ENCODE measurements around the gene LINC00237. TPM values are rescaled to one million over a fixed set of nuclear protein-coding genes. Genes with fewer than 3 reads are reported as not detected.

The LINC00237 gene
- total RNA-seq, 3 donors from 2014 or later (not counting 1 experiment from before 2014, with no cell fraction given) = not detected

DNA sequence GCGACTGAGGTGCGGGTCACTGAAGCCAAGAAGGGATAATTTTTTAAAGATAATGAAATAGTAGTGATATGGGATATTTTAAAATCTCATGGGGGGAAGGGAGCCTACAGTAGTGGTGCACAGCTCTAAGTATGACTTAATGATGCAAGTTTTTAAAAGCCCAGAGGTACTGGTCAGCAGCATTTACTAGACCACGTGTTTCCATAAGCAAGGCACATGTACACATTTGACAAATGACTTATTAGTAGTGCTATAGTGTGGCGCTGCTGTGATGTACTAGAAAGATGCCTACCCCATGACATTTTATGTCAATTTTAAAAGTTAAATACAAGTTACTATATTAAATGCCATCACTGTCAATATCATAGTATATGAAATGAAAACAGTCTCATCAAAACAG, 7.5 kb upstream of the LINC00237 start:
- Mint-ChIP-seq H3K36me3 (no peaks in the 10 kb centered on the region), H3K4me3 (no peak overlapping the region), H3K9me3 (no peaks in the 10 kb centered on the region), H3K27me3 (ENCODE audit: low read depth in 2 of 2) (peaks cover 47 to 92% of the 10 kb centered on the region in 2 donors), H3K27ac (no peak overlapping the region), H3K4me1 (no peaks in the 10 kb centered on the region)
- Histone ChIP-seq H3K4me1 (ENCODE audit: control insufficient read depth, insufficient read depth, low read length) (no peaks in the 10 kb centered on the region), H3K36me3 (ENCODE audit: control insufficient read depth, insufficient read depth, low read length) (no peaks in the 10 kb centered on the region), H3K27ac (ENCODE audit: low read length) (no peak overlapping the region), H3K9me3 (ENCODE audit: control insufficient read depth, insufficient read depth, low read length) (no peaks in the 10 kb centered on the region), H3K4me3 (ENCODE audit: low read length) (no peak overlapping the region), H3K27me3 (ENCODE audit: control insufficient read depth, insufficient read depth, low read length) (peaks cover 11% of the 10 kb centered on the region)
- DNase-seq (no peak), ATAC-seq (no peak)
- 85% methylated on average over 3 of the region's 4 CpGs for WGBS (ENCODE audit: insufficient coverage)
- intact Hi-C loops (cut with micrococcal nuclease) = no loop called here
- TF ChIP-seq, protein P1, sequence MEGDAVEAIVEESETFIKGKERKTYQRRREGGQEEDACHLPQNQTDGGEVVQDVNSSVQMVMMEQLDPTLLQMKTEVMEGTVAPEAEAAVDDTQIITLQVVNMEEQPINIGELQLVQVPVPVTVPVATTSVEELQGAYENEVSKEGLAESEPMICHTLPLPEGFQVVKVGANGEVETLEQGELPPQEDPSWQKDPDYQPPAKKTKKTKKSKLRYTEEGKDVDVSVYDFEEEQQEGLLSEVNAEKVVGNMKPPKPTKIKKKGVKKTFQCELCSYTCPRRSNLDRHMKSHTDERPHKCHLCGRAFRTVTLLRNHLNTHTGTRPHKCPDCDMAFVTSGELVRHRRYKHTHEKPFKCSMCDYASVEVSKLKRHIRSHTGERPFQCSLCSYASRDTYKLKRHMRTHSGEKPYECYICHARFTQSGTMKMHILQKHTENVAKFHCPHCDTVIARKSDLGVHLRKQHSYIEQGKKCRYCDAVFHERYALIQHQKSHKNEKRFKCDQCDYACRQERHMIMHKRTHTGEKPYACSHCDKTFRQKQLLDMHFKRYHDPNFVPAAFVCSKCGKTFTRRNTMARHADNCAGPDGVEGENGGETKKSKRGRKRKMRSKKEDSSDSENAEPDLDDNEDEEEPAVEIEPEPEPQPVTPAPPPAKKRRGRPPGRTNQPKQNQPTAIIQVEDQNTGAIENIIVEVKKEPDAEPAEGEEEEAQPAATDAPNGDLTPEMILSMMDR (IDR thresholded peaks at IDR 0.05) = no peak

DNA sequence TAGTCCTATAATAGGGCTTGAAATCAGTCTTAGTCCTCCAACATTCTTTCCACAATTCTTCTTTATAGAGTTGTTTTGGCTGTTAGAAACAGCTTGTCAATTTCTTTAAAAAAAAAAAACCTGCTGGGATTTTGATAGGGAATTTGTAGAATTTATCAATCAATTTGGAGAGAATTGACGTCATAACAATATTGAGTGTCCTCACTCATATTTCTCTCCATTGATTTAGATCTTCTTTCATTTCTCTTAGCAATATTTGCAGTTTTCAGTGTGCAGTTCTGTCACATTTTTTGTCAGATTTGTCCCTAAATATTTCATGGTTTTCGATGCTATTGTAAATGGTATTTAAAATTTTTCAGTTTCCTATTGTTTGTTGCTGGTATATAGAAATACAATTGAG, 5.3 kb upstream of the LINC00237 start:
- no peak overlapping the region for H3K27ac Mint-ChIP-seq
- H3K27me3 Mint-ChIP-seq (ENCODE audit: low read depth in 2 of 2) = peaks cover 47 to 92% of the 10 kb centered on the region in 2 donors
- no peak overlapping the region for H3K4me3 Mint-ChIP-seq
- Histone ChIP-seq H3K9me3 (ENCODE audit: control insufficient read depth, insufficient read depth, low read length) (no peaks in the 10 kb centered on the region), H3K4me1 (ENCODE audit: control insufficient read depth, insufficient read depth, low read length) (no peaks in the 10 kb centered on the region), H3K36me3 (ENCODE audit: control insufficient read depth, insufficient read depth, low read length) (no peaks in the 10 kb centered on the region), H3K4me3 (ENCODE audit: low read length) (no peak overlapping the region), H3K27me3 (ENCODE audit: control insufficient read depth, insufficient read depth, low read length) (peaks cover 32% of the 10 kb centered on the region), H3K27ac (ENCODE audit: low read length) (no peak overlapping the region)
- WGBS (ENCODE audit: insufficient coverage) = 100% methylated on average over 1 of the region's 2 CpGs
- TF ChIP-seq, protein P1 (IDR thresholded peaks at IDR 0.05) = no peak
- ATAC-seq (no peak), DNase-seq (no peak)
- no peaks in the 10 kb centered on the region for H3K4me1 Mint-ChIP-seq
- intact Hi-C loops (cut with micrococcal nuclease) = no loop called here
- H3K36me3 Mint-ChIP-seq = no peaks in the 10 kb centered on the region
- H3K9me3 Mint-ChIP-seq = no peaks in the 10 kb centered on the region

DNA sequence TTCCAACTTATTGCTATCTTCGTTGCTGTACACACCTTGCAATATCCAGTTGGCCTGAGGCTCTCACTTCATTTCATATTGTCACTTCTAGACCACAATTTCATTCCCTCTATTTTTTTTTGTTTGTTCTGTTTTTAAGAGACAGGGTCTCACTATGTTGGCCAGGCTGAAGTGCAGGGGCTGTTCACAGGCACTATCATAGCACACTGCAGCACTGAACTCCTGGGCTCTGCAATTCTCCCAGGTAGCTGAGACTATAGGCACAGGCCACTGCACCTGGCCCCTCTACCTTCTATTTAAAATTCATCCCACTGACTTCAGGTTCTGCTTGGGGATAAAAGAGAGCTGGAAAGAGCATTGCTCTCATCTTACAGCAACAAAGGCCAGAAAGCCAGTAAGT, 4.7 kb upstream of the LINC00237 start:
- no peak overlapping the region for H3K27ac Mint-ChIP-seq
- no peak overlapping the region for H3K4me3 Mint-ChIP-seq
- Histone ChIP-seq H3K4me1 (ENCODE audit: control insufficient read depth, insufficient read depth, low read length) (peaks cover 2% of the 10 kb centered on the region), H3K27me3 (ENCODE audit: control insufficient read depth, insufficient read depth, low read length) (peaks cover 38% of the 10 kb centered on the region), H3K4me3 (ENCODE audit: low read length) (no peak overlapping the region), H3K27ac (ENCODE audit: low read length) (no peak overlapping the region), H3K36me3 (ENCODE audit: control insufficient read depth, insufficient read depth, low read length) (no peaks in the 10 kb centered on the region), H3K9me3 (ENCODE audit: control insufficient read depth, insufficient read depth, low read length) (no peaks in the 10 kb centered on the region)
- TF ChIP-seq, protein P1 (IDR thresholded peaks at IDR 0.05) = no peak
- ATAC-seq (no peak), DNase-seq (no peak)
- H3K27me3 Mint-ChIP-seq (ENCODE audit: low read depth in 2 of 2) = peaks cover 49 to 91% of the 10 kb centered on the region in 2 donors
- H3K9me3 Mint-ChIP-seq = no peaks in the 10 kb centered on the region
- intact Hi-C loops (cut with micrococcal nuclease) = no loop called here
- H3K4me1 Mint-ChIP-seq = no peaks in the 10 kb centered on the region
- no peaks in the 10 kb centered on the region for H3K36me3 Mint-ChIP-seq
- no CpG with 5 or more reads among the region's 1 CpG for WGBS (ENCODE audit: insufficient coverage)

DNA sequence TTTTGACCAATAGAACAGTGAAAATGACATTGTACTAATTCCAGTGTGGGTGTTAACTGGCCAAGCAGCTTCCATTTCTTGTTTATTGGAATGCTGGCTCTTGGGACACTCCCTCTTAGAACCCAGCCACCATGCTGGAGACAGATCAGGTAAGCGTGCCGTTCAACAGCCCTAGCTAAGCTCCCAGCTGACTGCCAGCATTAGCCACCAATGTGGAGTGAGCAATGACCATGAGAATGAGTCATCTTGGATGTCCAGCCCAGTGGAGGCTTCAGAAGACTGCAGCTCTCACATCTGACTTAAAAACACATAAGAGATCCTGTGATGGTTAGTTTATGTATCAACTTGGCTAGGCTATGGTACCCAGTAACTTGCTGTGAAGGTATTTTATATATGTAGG, 3.0 kb upstream of the LINC00237 start:
- Histone ChIP-seq H3K27me3 (ENCODE audit: control insufficient read depth, insufficient read depth, low read length) (peaks cover 54% of the 10 kb centered on the region), H3K27ac (ENCODE audit: low read length) (no peak overlapping the region), H3K4me1 (ENCODE audit: control insufficient read depth, insufficient read depth, low read length) (peaks cover 14% of the 10 kb centered on the region), H3K4me3 (ENCODE audit: low read length) (no peak overlapping the region), H3K9me3 (ENCODE audit: control insufficient read depth, insufficient read depth, low read length) (peaks cover 1% of the 10 kb centered on the region), H3K36me3 (ENCODE audit: control insufficient read depth, insufficient read depth, low read length) (no peaks in the 10 kb centered on the region)
- Mint-ChIP-seq H3K27ac (no peak overlapping the region), H3K4me1 (no peaks in the 10 kb centered on the region), H3K27me3 (ENCODE audit: low read depth in 2 of 2) (peaks cover 50 to 80% of the 10 kb centered on the region in 2 donors), H3K4me3 (no peak overlapping the region), H3K36me3 (no peaks in the 10 kb centered on the region), H3K9me3 (no peaks in the 10 kb centered on the region)
- TF ChIP-seq, protein P1 (IDR thresholded peaks at IDR 0.05) = no peak
- WGBS (ENCODE audit: insufficient coverage) = 79% methylated on average over 2 of the region's 2 CpGs
- intact Hi-C loops (cut with micrococcal nuclease) = loop anchor here (10.0 kb wide), 1 partner anchor 196 kb away; the partner anchor contains the start of gene XRN2
- ATAC-seq = no peak
- DNase-seq = no peak
